GM13976 (cell line): ENCODE data around the gene WNT8A.

Experiments
- DNase-seq: peaks from one replicate; pipeline ENCODE4 v3.0.0; 2012; ENCODE audit warnings: low spot score
- in situ Hi-C: fragments of 300-500 bp; cut with MboI; formaldehyde crosslinking; loops from one replicate; pipeline ENCODE4 v1.12.0; 2022; ENCODE audit warnings: low sequenced_read_pairs, mixed read lengths, inconsistent platforms; ENCODE audit not compliant: unreplicated experiment
- TF ChIP-seq, protein P1 (sequence below): IDR thresholded peaks from 2 replicates; pipeline ENCODE4 v1.5.1; 2012; ENCODE audit warnings: borderline replicate concordance, mild to moderate bottlenecking; ENCODE audit not compliant: insufficient read depth; ENCODE audit errors: extremely low read depth, missing control alignments, control extremely low read depth

WNT8A gene

DNA sequence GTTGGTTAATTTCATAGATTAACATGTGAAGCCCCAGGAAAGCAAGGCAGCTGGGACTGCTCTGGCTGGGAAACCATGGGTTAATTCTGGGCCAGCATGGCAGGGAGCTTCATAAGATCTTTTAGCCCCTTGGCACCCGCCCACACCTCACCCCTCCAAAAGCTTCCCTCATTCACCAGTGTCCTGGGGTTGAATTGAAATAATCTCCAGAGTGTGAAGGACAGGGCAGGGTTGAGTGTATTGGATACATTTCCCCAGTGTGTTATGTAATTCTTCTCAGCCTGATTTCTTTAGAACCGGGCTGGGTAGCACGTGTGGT, 19.4 kb downstream of the WNT8A start:
- TF ChIP-seq, protein P1, sequence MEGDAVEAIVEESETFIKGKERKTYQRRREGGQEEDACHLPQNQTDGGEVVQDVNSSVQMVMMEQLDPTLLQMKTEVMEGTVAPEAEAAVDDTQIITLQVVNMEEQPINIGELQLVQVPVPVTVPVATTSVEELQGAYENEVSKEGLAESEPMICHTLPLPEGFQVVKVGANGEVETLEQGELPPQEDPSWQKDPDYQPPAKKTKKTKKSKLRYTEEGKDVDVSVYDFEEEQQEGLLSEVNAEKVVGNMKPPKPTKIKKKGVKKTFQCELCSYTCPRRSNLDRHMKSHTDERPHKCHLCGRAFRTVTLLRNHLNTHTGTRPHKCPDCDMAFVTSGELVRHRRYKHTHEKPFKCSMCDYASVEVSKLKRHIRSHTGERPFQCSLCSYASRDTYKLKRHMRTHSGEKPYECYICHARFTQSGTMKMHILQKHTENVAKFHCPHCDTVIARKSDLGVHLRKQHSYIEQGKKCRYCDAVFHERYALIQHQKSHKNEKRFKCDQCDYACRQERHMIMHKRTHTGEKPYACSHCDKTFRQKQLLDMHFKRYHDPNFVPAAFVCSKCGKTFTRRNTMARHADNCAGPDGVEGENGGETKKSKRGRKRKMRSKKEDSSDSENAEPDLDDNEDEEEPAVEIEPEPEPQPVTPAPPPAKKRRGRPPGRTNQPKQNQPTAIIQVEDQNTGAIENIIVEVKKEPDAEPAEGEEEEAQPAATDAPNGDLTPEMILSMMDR: no peak
- in situ Hi-C loops: no loop called here
- no peak for DNase-seq

DNA sequence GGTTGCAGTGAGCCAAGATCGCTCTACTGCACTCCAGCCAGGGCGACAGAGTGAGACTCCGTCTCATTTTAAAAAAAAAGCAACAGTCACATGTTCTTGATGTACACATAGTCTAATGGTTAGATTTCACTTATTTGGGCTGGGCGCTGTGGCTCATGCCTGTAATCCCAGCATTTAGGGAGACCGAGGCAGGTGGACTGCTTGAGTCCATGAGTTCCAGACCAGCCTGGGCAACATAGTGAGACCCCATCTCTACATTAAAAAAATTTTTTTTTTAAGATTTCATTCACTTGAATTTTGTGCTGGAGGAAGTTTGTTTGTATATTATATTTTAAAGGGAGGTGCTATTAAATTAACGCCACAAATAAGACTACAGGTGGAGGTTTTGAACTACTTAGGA, 21.9 kb downstream of the WNT8A start:
- no peak for DNase-seq
- in situ Hi-C loops: no loop called here
- TF ChIP-seq, protein P1: no peak

DNA sequence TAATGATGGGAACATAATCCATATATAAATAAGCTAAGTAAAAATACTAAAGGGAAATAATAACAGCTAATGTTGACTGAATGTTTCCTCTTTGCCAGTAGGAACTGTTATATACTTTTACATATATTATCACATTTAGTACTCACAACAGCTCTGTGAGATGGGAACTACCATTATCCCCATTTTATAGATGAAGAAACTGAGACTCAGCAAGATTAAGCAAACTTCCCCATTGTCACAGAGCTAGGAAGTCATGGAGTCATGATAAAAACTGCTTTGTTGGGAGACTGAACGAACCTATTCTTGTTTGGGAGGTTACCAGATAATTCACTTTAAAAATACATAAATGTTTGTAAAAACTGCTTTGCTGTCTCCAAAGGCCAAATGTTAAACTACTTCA, 23.4 kb downstream of the WNT8A start:
- in situ Hi-C loops: no loop called here
- TF ChIP-seq, protein P1: no peak
- DNase-seq: no peak

DNA sequence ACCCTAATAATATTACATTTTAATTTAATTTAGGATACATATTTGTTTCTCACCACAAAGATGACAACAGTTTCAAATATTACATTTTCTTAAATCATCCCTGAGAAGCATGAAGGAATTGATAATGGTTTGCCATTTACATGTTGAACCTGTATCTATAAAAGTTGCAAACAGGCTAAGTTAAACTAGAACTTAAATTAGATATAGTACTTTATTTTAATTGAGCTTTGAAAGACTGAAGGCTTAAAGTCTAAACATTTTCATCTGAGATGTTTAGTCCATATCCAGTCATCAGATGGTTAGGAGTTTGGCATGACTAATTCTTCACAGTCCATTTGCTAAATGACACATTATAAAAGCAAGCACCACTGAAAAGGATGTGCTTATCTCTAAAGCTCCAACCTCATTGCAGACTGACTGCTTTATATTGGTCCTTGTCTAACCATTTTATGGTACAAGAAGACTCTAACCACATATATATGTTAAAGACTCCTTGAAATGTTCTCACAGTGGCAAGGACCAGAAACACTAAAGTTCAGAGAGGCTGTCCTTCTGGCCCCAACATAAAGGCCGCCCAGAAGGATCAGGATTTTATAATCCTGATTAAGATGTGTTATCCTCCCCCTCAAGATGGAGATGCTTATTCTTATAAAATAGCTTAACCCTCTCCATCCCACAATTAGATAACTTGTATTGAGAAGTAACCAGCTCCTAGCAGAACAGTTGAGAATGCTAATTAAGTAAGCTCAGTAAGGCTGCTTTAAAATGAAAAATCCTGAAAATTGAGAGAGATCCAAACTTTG, 25.8 kb downstream of the WNT8A start:
- TF ChIP-seq, protein P1: no peak
- no peak for DNase-seq
- in situ Hi-C loops: no loop called here

DNA sequence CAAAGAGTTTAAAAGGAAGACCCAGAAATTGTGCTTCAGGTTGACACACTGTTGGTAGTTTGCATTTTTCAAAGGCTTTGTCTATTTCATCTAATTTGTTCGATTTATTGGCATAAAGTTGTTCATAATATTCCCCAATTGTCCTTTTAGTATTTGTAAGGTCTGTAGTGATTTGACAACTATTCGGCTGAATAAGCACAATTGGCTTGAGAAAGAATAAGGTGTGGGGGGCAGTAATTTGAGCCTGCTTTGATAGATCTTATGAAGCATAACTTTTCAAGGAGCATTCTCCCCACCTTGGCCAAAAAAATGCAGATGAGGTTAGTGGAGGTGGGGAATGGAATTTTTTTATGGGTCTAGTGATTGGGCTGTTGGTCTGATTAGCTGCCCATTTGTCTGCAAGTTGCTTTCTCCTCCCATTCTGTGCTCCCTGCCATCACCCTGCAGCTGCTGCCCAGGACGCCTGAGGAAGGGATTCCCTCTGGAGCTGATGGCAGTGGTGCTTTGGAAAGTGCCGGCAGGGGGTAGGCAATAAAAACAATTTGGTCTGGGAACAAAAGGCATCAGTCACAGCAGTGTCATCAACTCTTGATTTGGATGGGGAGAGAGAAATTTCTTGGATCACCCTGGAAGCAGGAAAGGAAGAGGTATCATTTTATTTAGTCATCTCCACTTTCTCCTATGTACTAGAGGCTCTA, 26.6 kb downstream of the WNT8A start:
- in situ Hi-C loops: no loop called here
- TF ChIP-seq, protein P1: no peak
- DNase-seq: no peak

DNA sequence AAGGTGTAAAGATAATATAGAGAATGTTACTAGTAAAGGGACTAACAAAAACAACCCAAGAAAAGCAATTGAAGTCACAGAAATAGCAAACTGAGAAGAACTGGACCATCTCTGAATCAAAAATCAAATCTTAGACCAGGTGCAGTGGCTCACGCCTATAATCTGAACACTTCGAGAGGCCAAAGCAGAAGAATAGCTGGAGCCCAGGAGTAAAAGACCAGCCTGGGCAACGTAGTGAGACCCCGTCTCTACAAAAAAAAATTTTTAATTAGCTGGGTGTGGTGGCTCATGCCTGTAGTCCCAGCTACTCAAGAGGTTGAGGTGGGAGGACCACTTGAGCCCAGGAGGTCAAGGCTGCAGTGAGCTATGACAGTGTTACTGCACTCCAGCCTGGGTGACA, 27.3 kb downstream of the WNT8A start:
- TF ChIP-seq, protein P1: no peak
- no peak for DNase-seq
- in situ Hi-C loops: no loop called here
